OCI-LY7 (cell line): ENCODE data around the gene CEACAM6. TPM values are rescaled to one million over a fixed set of nuclear protein-coding genes. Genes with fewer than 3 reads are reported as not detected.
A peak's percentile ranks its signal among the peaks of the same experiment; 100 is the strongest.

Source experiments
- BruUV-seq: library from RNA; stranded (reverse); fragments of 400-500 nt; replicated peaks from 2 replicates; lab custom pipeline; 2021; lab: Mats Ljungman, UMichigan
- CTCF ChIA-PET: fragments of 300-600 bp; sonication (Branson Sonifier 250); formaldehyde crosslinking; loops from one replicate; lab custom pipeline; 2022; ENCODE audit warnings: antibody characterized with exemption; ENCODE audit not compliant: unreplicated experiment; lab: Charles Lee
- POLR2A ChIA-PET: fragments of 300-600 bp; sonication (Branson Sonifier 250); formaldehyde crosslinking; loops from one replicate; lab custom pipeline; 2022; ENCODE audit warnings: antibody characterized with exemption; lab: Charles Lee
- DNase-seq: peaks from one replicate; pipeline ENCODE4 v3.0.0-alpha.2; 2015; ENCODE audit warnings: low spot score
- H2AFZ ChIP-seq: fragments of 200-600 bp; sonication (generic), shearing (Covaris generic); 2 replicates; pipeline ENCODE4 v1.6.1; 2014; ENCODE audit warnings: mild to moderate bottlenecking, antibody characterized with exemption, low read length, moderate library complexity
- H3K27ac ChIP-seq: fragments of 200-600 bp; sonication (generic); 2 replicates; pipeline ENCODE4 v1.5.1; 2014; ENCODE audit warnings: mixed run types, low read depth, mild to moderate bottlenecking, moderate library complexity, low read length, inconsistent platforms; ENCODE audit not compliant: poor library complexity, severe bottlenecking
- H3K36me3 ChIP-seq: fragments of 200-600 bp; sonication (generic); 2 replicates; pipeline ENCODE4 v1.6.1; 2014; ENCODE audit warnings: mild to moderate bottlenecking, antibody characterized with exemption, low read length, moderate library complexity, mixed read lengths; ENCODE audit not compliant: insufficient read depth
- H3K4me1 ChIP-seq: fragments of 200-600 bp; sonication (generic); 2 replicates; pipeline ENCODE4 v1.5.1; 2014; ENCODE audit warnings: mild to moderate bottlenecking, low read length; ENCODE audit not compliant: insufficient read depth, poor library complexity, severe bottlenecking
- H3K4me2 ChIP-seq: fragments of 200-600 bp; sonication (generic); 2 replicates; pipeline ENCODE4 v1.6.1; 2014; ENCODE audit warnings: mild to moderate bottlenecking, low read length
- H3K4me3 ChIP-seq: fragments of 200-600 bp; sonication (generic); 2 replicates; pipeline ENCODE4 v1.5.1; 2014; ENCODE audit warnings: mild to moderate bottlenecking, low read depth, low read length; ENCODE audit not compliant: poor library complexity, severe bottlenecking
- H3K79me2 ChIP-seq: fragments of 200-600 bp; sonication (generic); 2 replicates; pipeline ENCODE4 v1.6.1; 2016; ENCODE audit warnings: low read depth, mild to moderate bottlenecking, low read length, moderate library complexity, mixed read lengths; ENCODE audit not compliant: insufficient read depth
- H3K9me2 ChIP-seq: fragments of 200-600 bp; sonication (generic); 2 replicates; pipeline ENCODE4 v1.6.1; 2016; ENCODE audit warnings: mild to moderate bottlenecking, low read length, mixed read lengths; ENCODE audit not compliant: insufficient read depth
- H3K9me3 ChIP-seq: fragments of 200-600 bp; sonication (generic); 2 replicates; pipeline ENCODE4 v1.6.1; 2014; ENCODE audit warnings: mild to moderate bottlenecking, mixed run types, low read length, mixed read lengths
- H4K20me1 ChIP-seq: fragments of 200-600 bp; sonication (generic); 2 replicates; pipeline ENCODE4 v1.6.1; 2014; ENCODE audit warnings: mild to moderate bottlenecking, antibody characterized with exemption, low read length, moderate library complexity, mixed read lengths; ENCODE audit not compliant: insufficient read depth
- CTCF ChIP-seq: fragments of 200-600 bp; sonication (generic); conservative IDR thresholded peaks from 2 replicates; pipeline ENCODE4 v1.5.1; 2014; ENCODE audit warnings: mild to moderate bottlenecking, antibody characterized with exemption, low read length, moderate library complexity, mixed read lengths
- EZH2phosphoT487 ChIP-seq: fragments of 200-600 bp; sonication (generic); IDR thresholded peaks from 2 replicates; pipeline ENCODE4 v1.6.1; 2018; ENCODE audit warnings: low read depth, borderline replicate concordance, mild to moderate bottlenecking, mixed run types, antibody characterized with exemption, low read length, moderate library complexity, mixed read lengths
- intact Hi-C: fragments of 100-400 bp; cut with micrococcal nuclease; formaldehyde crosslinking; loops from one replicate; pipeline ENCODE4 v1.10.0; 2022; ENCODE audit not compliant: unreplicated experiment
- total RNA-seq, 2 experiments: library from RNA; depleted of rRNA in 1 of 2; stranded (reverse); fragments of >200 nt in 1 of 2; shearing (Covaris generic) in 1 of 2; gene quantifications; 2 replicates each; pipeline ENCODE4 v1.2.3, GENCODE V29; 2014 to 2022

CEACAM6 gene
- total RNA-seq, 2 experiments from 2014 or later, result not detected

GRCh38 chr19:41796901-41797300, 41.6 kb downstream of the CEACAM6 start:
- Histone ChIP-seq H3K9me2 (no peaks in the 10 kb centered on the region), H3K4me1 (peaks cover 20% of the 10 kb centered on the region), H4K20me1 (no peaks in the 10 kb centered on the region), H3K4me3 (no peak overlapping the region), H3K36me3 (no peaks in the 10 kb centered on the region), H2AFZ (no peak overlapping the region), H3K4me2 (no peak overlapping the region), H3K9me3 (peaks cover 8% of the 10 kb centered on the region; the same call in 1 of the 2 replicates), H3K27ac (no peak overlapping the region), H3K79me2 (no peaks in the 10 kb centered on the region)
- intact Hi-C loops, result loop anchor here (10.0 kb wide), 1 partner anchor 158 kb away; the partner anchor contains the start of gene RABAC1
- no peak for TF ChIP-seq CTCF
- no peak for TF ChIP-seq EZH2phosphoT487
- no TSS peak for BruUV-seq
- CTCF ChIA-PET, result no interaction called here
- POLR2A ChIA-PET, result no interaction called here
- no peak for DNase-seq

- no peak overlapping the region for H3K27ac ChIP-seq
- H3K4me3 ChIP-seq, result no peak overlapping the region
- H3K4me2 ChIP-seq, result no peak overlapping the region
- peaks cover 46% of the 10 kb centered on the region for H3K4me1 ChIP-seq
- no peaks in the 10 kb centered on the region for H3K9me2 ChIP-seq
- H3K79me2 ChIP-seq, result no peaks in the 10 kb centered on the region
- ChIA-PET CTCF (no interaction called here), POLR2A (no interaction called here)
- no peaks in the 10 kb centered on the region for H4K20me1 ChIP-seq
- intact Hi-C loops, result loop anchor here (10.0 kb wide), 1 partner anchor 155 kb away; the partner anchor contains the start of gene RABAC1
- no TSS peak for BruUV-seq
- peak overlapping the region; percentile 70; the same call in 1 of the 2 replicates for H2AFZ ChIP-seq
- H3K9me3 ChIP-seq, result peaks cover 10% of the 10 kb centered on the region; the same call in 1 of the 2 replicates
- DNase-seq, result no peak
- no peaks in the 10 kb centered on the region for H3K36me3 ChIP-seq
- TF ChIP-seq CTCF (no peak), EZH2phosphoT487 (no peak)
Measured at GRCh38 chr19:41799444-41800000, 44.2 kb downstream of the CEACAM6 start.

- TF ChIP-seq EZH2phosphoT487 (no peak), CTCF (no peak)
- CTCF ChIA-PET, result interaction anchor here (0.6 kb wide), 1 partner anchor 465 kb away, joined by 5 read pairs; no protein-coding TSS in a partner anchor
- Histone ChIP-seq H3K36me3 (no peaks in the 10 kb centered on the region), H4K20me1 (no peaks in the 10 kb centered on the region), H3K4me1 (peaks cover 60% of the 10 kb centered on the region), H3K27ac (no peak overlapping the region), H3K79me2 (no peaks in the 10 kb centered on the region), H3K4me3 (no peak overlapping the region), H3K9me3 (peaks cover 10% of the 10 kb centered on the region; the same call in 1 of the 2 replicates), H3K9me2 (no peaks in the 10 kb centered on the region), H3K4me2 (no peak overlapping the region), H2AFZ (no peak overlapping the region)
- DNase-seq, result no peak
- POLR2A ChIA-PET, result no interaction called here
- BruUV-seq, result no TSS peak
- intact Hi-C loops, result no loop called here
Measured at GRCh38 chr19:41801031-41801430, 45.7 kb downstream of the CEACAM6 start.
